WTC11 (cell line): ENCODE results near the gene MTFP1. TPM values are rescaled to one million over a fixed set of nuclear protein-coding genes. Genes with fewer than 3 reads are reported as not detected.

Experiments
- ATAC-seq: fragments of 200-7000 bp; cut with Tn5 transposase; 2 replicates; pipeline ENCODE4 v1.10.0; 2021; ENCODE audit warnings: mild to moderate bottlenecking, moderate library complexity
- CTCF ChIA-PET: fragments of 300-600 bp; sonication (Branson Sonifier 250); formaldehyde crosslinking; loops from one replicate; lab custom pipeline; 2021; ENCODE audit warnings: antibody characterized with exemption; lab: Charles Lee
- POLR2A ChIA-PET: fragments of 350-600 bp; sonication (Branson Sonifier 250); formaldehyde crosslinking; loops from one replicate; lab custom pipeline; 2021; ENCODE audit warnings: antibody characterized with exemption; lab: Charles Lee
- DNase-seq: peaks from one replicate; pipeline ENCODE4 v3.0.0; 2021; ENCODE audit warnings: low spot score
- H3K27ac Mint-ChIP-seq: 2 replicates; pipeline ENCODE4 v1.8.0; 2021; ENCODE audit warnings: mixed read lengths
- H3K27me3 Mint-ChIP-seq: 2 replicates; pipeline ENCODE4 v1.8.0; 2021; ENCODE audit warnings: low read depth, mild to moderate bottlenecking, moderate library complexity, mixed read lengths
- H3K36me3 Mint-ChIP-seq: 2 replicates; pipeline ENCODE4 v1.8.0; 2021; ENCODE audit warnings: mixed read lengths
- H3K4me1 Mint-ChIP-seq: 2 replicates; pipeline ENCODE4 v1.8.0; 2022; ENCODE audit warnings: mixed read lengths
- H3K4me3 Mint-ChIP-seq: 2 replicates; pipeline ENCODE4 v1.8.0; 2021; ENCODE audit warnings: mild to moderate bottlenecking, moderate library complexity, mixed read lengths
- H3K9me3 Mint-ChIP-seq: 2 replicates; pipeline ENCODE4 v1.8.0; 2021; ENCODE audit warnings: mixed read lengths
- ELF4 ChIP-seq: sonication (generic); formaldehyde crosslinking; IDR thresholded peaks from 2 replicates; pipeline ENCODE4 v1.8.1; 2022; ENCODE audit warnings: low read depth, mild to moderate bottlenecking, moderate library complexity, missing genetic modification reagents
- FOXJ3 ChIP-seq: sonication (generic); formaldehyde crosslinking; IDR thresholded peaks from 2 replicates; pipeline ENCODE4 v1.9.0; 2021; ENCODE audit warnings: missing genetic modification reagents, mild to moderate bottlenecking, borderline replicate concordance
- FOXK1 ChIP-seq: sonication (generic); formaldehyde crosslinking; IDR thresholded peaks from 2 replicates; pipeline ENCODE4 v1.8.0; 2022; ENCODE audit warnings: mild to moderate bottlenecking, moderate library complexity, missing genetic modification reagents
- FOXP1 ChIP-seq: sonication (generic); formaldehyde crosslinking; IDR thresholded peaks from 2 replicates; pipeline ENCODE4 v1.8.0; 2022; ENCODE audit warnings: missing genetic modification reagents, mild to moderate bottlenecking, moderate library complexity, borderline replicate concordance
- GRHL2 ChIP-seq: fragments of 250-450 bp; sonication (Bioruptor Pico); IDR thresholded peaks from 2 replicates; pipeline ENCODE4 v1.8.0; 2022; ENCODE audit warnings: mild to moderate bottlenecking, moderate library complexity; ENCODE audit not compliant: insufficient replicate concordance, severe bottlenecking
- IRF2 ChIP-seq: sonication (generic); formaldehyde crosslinking; IDR thresholded peaks from 2 replicates; pipeline ENCODE4 v1.8.0; 2022; ENCODE audit warnings: low read depth, missing genetic modification reagents, borderline replicate concordance
- JAZF1 ChIP-seq: fragments of 250-450 bp; sonication (Bioruptor Pico); IDR thresholded peaks from 2 replicates; pipeline ENCODE4 v1.9.0; 2021; ENCODE audit warnings: moderate library complexity, mild to moderate bottlenecking, inconsistent platforms
- NFYB ChIP-seq: sonication (generic); formaldehyde crosslinking; conservative IDR thresholded peaks from 2 replicates; pipeline ENCODE4 v1.8.0; 2022; ENCODE audit warnings: low read depth, missing genetic modification reagents
- PRRX2 ChIP-seq: fragments of 250-450 bp; sonication (Bioruptor Pico); IDR thresholded peaks from 2 replicates; pipeline ENCODE4 v1.8.0; 2021; ENCODE audit warnings: mild to moderate bottlenecking
- SMAD4 ChIP-seq: sonication (generic); formaldehyde crosslinking; IDR thresholded peaks from 2 replicates; pipeline ENCODE4 v1.8.0; 2022; ENCODE audit warnings: mild to moderate bottlenecking, missing genetic modification reagents
- SP1 ChIP-seq: sonication (generic); formaldehyde crosslinking; conservative IDR thresholded peaks from 2 replicates; pipeline ENCODE4 v1.8.1; 2022; ENCODE audit warnings: missing genetic modification reagents
- ZNF232 ChIP-seq: sonication (generic); formaldehyde crosslinking; IDR thresholded peaks from 2 replicates; pipeline ENCODE4 v1.8.0; 2022; ENCODE audit warnings: mild to moderate bottlenecking, missing genetic modification reagents
- ZNF396 ChIP-seq: fragments of 250-450 bp; sonication (Bioruptor Pico); IDR thresholded peaks from 2 replicates; pipeline ENCODE4 v1.8.0; 2021; ENCODE audit warnings: mild to moderate bottlenecking, moderate library complexity, borderline replicate concordance
- ZNF671 ChIP-seq: fragments of 250-450 bp; sonication (Bioruptor Pico); IDR thresholded peaks from 2 replicates; pipeline ENCODE4 v1.8.0; 2021; ENCODE audit warnings: mild to moderate bottlenecking
- total RNA-seq: library from RNA; stranded (reverse); gene quantifications from 3 replicates; pipeline ENCODE4 v1.2.3, GENCODE V29; 2021
- TF ChIP-seq, protein P1 (sequence below): sonication (generic); formaldehyde crosslinking; IDR thresholded peaks from 2 replicates; pipeline ENCODE4 v1.8.0; 2023; ENCODE audit warnings: missing genetic modification reagents
- TF ChIP-seq, protein P2 (sequence below): fragments of 250-450 bp; sonication (Bioruptor Pico); conservative IDR thresholded peaks from 2 replicates; pipeline ENCODE4 v1.9.0; 2021; ENCODE audit warnings: mild to moderate bottlenecking
- TF ChIP-seq, protein P3 (sequence below): sonication (generic); formaldehyde crosslinking; IDR thresholded peaks from 2 replicates; pipeline ENCODE4 v1.8.1; 2023; ENCODE audit warnings: mild to moderate bottlenecking, missing genetic modification reagents, moderate library complexity
- TF ChIP-seq, protein P4 (sequence below): fragments of 250-450 bp; sonication (Bioruptor Pico); IDR thresholded peaks from 2 replicates; pipeline ENCODE4 v1.9.0; 2021; ENCODE audit warnings: mild to moderate bottlenecking, borderline replicate concordance
- TF ChIP-seq, protein P5 (sequence below): fragments of 250-450 bp; sonication (Bioruptor Pico); IDR thresholded peaks from 2 replicates; pipeline ENCODE4 v1.9.0; 2021; ENCODE audit warnings: mild to moderate bottlenecking
- TF ChIP-seq, protein P6 (sequence below): sonication (generic); formaldehyde crosslinking; IDR thresholded peaks from 2 replicates; pipeline ENCODE4 v1.8.1; 2022; ENCODE audit warnings: low read depth, mild to moderate bottlenecking, moderate library complexity, missing genetic modification reagents, borderline replicate concordance

The MTFP1 gene
- total RNA-seq, 1 experiment from 2014 or later = 75.0 TPM

DNA sequence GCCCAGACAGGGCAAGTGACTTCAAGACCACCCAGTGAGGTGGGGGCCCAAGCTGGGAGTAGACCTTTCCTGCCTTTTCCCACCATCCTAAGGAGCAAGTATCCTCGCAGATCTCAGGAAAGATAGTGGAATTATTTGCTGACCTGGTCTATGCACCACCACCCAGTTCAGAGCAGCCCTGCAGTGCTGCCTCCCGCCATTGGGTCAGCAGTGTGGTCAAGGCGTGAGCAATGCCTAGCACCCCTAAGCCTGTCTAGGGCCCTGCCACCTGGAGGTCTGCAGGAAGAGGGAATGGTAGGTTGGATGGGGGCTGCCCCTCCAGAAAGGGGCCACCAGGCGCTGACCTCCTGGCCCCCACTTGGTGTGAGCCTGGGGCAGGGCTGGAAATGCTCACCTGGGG is 6.5 kb downstream of the MTFP1 start:
- ChIA-PET POLR2A (interaction anchor here (0.6 to 0.9 kb wide), 3 partner anchors 10 to 140 kb away, joined by 3 to 4 read pairs (median 4); no protein-coding TSS in a partner anchor), CTCF (interaction anchor here (0.5 to 2.8 kb wide), 6 partner anchors 13 to 163 kb away, joined by 3 to 10 read pairs (median 6); partner anchors contain the start of gene RNF215)
- no peak for DNase-seq
- Mint-ChIP-seq H3K4me1 (peaks cover 14% of the 10 kb centered on the region), H3K27ac (no peak overlapping the region), H3K27me3 (peaks cover 6% of the 10 kb centered on the region; the same call in 1 of the 2 replicates), H3K9me3 (peaks cover 13% of the 10 kb centered on the region), H3K4me3 (no peak overlapping the region), H3K36me3 (peaks cover 21% of the 10 kb centered on the region)
- no peak for TF ChIP-seq FOXP1 (CRISPR knock-in tag)
- TF ChIP-seq, protein P1, sequence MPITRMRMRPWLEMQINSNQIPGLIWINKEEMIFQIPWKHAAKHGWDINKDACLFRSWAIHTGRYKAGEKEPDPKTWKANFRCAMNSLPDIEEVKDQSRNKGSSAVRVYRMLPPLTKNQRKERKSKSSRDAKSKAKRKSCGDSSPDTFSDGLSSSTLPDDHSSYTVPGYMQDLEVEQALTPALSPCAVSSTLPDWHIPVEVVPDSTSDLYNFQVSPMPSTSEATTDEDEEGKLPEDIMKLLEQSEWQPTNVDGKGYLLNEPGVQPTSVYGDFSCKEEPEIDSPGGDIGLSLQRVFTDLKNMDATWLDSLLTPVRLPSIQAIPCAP (CRISPR knock-in tag) = no peak
- TF ChIP-seq ZNF671 (CRISPR knock-in tag) = no peak
- no peak for TF ChIP-seq JAZF1 (CRISPR knock-in tag)
- TF ChIP-seq FOXJ3 (CRISPR knock-in tag) = no peak
- TF ChIP-seq GRHL2 (CRISPR knock-in tag) = no peak
- TF ChIP-seq, protein P2, sequence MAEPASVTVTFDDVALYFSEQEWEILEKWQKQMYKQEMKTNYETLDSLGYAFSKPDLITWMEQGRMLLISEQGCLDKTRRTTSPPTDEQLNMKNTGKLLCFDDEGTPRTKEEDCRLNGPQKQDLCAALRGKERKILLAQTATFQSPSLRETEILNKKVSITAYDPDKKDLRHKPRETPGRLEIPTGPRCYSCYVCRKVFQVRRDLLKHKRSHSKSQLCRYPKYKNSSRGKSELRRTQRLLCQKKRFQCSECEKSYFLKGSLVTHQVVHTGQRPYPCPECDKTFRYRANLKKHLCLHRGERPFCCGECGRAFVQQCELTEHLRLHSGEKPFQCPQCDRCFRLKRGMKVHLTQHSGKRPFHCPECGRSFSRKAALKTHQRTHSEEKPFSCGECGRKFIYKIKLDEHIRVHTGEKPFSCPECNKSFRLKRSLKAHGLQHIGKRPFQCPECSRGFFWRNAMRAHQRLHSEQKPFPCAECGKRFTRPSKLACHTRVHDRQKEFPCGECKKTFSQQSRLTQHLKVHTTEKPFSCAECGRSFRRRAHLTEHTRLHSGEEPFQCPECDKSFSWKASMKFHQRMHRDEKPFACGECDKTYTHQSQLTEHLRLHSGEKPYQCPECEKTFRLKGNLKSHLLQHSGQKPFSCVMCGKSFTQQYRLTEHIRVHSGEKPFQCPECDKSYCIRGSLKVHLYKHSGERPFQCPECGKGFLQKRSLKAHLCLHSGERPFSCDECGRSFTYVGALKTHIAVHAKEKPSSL = no peak
- TF ChIP-seq SMAD4 (CRISPR knock-in tag) = no peak
- TF ChIP-seq ZNF396 (CRISPR knock-in tag) = no peak
- TF ChIP-seq, protein P3, sequence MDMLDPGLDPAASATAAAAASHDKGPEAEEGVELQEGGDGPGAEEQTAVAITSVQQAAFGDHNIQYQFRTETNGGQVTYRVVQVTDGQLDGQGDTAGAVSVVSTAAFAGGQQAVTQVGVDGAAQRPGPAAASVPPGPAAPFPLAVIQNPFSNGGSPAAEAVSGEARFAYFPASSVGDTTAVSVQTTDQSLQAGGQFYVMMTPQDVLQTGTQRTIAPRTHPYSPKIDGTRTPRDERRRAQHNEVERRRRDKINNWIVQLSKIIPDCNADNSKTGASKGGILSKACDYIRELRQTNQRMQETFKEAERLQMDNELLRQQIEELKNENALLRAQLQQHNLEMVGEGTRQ (CRISPR knock-in tag) = no peak
- TF ChIP-seq, protein P4, sequence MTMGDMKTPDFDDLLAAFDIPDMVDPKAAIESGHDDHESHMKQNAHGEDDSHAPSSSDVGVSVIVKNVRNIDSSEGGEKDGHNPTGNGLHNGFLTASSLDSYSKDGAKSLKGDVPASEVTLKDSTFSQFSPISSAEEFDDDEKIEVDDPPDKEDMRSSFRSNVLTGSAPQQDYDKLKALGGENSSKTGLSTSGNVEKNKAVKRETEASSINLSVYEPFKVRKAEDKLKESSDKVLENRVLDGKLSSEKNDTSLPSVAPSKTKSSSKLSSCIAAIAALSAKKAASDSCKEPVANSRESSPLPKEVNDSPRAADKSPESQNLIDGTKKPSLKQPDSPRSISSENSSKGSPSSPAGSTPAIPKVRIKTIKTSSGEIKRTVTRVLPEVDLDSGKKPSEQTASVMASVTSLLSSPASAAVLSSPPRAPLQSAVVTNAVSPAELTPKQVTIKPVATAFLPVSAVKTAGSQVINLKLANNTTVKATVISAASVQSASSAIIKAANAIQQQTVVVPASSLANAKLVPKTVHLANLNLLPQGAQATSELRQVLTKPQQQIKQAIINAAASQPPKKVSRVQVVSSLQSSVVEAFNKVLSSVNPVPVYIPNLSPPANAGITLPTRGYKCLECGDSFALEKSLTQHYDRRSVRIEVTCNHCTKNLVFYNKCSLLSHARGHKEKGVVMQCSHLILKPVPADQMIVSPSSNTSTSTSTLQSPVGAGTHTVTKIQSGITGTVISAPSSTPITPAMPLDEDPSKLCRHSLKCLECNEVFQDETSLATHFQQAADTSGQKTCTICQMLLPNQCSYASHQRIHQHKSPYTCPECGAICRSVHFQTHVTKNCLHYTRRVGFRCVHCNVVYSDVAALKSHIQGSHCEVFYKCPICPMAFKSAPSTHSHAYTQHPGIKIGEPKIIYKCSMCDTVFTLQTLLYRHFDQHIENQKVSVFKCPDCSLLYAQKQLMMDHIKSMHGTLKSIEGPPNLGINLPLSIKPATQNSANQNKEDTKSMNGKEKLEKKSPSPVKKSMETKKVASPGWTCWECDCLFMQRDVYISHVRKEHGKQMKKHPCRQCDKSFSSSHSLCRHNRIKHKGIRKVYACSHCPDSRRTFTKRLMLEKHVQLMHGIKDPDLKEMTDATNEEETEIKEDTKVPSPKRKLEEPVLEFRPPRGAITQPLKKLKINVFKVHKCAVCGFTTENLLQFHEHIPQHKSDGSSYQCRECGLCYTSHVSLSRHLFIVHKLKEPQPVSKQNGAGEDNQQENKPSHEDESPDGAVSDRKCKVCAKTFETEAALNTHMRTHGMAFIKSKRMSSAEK (CRISPR knock-in tag) = no peak
- no peak for TF ChIP-seq PRRX2 (CRISPR knock-in tag)
- no peak for TF ChIP-seq FOXK1 (CRISPR knock-in tag)
- TF ChIP-seq, protein P5, sequence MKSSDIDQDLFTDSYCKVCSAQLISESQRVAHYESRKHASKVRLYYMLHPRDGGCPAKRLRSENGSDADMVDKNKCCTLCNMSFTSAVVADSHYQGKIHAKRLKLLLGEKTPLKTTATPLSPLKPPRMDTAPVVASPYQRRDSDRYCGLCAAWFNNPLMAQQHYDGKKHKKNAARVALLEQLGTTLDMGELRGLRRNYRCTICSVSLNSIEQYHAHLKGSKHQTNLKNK (CRISPR knock-in tag) = no peak
- TF ChIP-seq ZNF232 (CRISPR knock-in tag) = no peak
- TF ChIP-seq ELF4 = no peak
- no peak for TF ChIP-seq IRF2
- TF ChIP-seq, protein P6, sequence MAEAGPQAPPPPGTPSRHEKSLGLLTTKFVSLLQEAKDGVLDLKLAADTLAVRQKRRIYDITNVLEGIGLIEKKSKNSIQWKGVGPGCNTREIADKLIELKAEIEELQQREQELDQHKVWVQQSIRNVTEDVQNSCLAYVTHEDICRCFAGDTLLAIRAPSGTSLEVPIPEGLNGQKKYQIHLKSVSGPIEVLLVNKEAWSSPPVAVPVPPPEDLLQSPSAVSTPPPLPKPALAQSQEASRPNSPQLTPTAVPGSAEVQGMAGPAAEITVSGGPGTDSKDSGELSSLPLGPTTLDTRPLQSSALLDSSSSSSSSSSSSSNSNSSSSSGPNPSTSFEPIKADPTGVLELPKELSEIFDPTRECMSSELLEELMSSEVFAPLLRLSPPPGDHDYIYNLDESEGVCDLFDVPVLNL (CRISPR knock-in tag) = no peak
- TF ChIP-seq NFYB (CRISPR knock-in tag) = no peak
- TF ChIP-seq SP1 (CRISPR knock-in tag) = no peak
- no peak for ATAC-seq
